NCI-H2227 treated with DMSO at 0.1 percent for 48 hours (cell line): Measurements from ENCODE around the gene TAF3.

Experiments used
- DNase-seq: peaks from one replicate; lab custom pipeline; 2025; lab: John Stamatoyannopoulos, UW

The TAF3 gene

DNA sequence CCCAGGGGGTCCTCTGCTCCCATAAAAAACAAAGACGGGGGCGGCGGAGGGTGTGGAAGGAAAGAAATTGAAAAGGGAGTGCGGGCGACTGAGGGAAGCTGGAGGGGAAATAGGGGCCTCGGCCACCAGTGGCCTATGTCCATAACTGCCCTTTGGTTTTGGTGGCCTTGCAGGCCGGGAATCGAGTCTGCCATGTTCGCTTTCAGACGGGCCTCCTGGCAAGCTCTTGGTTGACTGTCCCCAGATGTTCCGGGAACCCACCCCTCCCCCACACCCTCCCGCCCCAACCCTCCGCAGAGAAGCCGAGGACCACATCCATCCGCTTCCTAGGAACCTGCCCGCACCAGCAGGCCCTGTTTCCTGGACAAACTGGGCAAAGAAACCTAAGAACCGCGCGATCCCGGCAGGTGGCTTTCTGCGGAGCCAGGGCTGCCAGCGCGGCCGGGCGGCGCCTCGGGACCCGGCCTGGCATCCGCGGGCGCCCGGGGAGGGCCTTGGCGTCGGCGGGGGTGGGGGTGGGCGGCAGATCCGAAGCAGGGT is 216.2 kb downstream of the TAF3 start:
- no peak for DNase-seq

DNA sequence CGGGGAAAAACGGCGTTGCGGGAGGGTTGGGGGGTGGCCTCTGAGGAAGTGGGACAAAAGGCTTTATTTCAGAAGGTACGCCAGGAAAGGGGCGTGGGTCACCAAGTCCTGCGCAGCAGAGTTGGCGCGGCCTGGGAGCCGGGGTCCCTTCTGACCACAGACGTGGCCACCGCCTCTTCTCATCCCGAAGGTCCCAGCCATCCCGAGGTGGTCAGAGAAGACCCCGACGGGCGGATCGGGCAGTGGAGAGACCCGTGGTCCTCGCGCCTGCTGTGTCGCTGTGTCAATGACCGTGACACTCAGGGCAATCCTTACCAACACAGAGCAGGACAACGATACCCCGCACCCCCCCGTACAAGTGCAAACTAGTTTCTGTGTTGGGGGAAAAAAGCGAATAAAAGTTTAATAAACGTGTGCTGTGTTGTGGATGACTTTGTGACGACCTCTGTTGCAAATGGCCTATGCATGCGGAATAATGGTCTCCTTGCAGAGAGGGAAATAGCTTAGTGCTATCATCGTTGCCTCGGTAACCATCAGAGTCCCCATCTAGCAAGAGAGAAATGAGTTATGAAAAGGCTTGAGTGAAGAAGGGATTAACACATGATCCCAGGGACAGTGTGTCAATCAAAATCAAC is 216.8 kb downstream of the TAF3 start:
- DNase-seq: peak; percentile 1

- no peak for DNase-seq
Measured at GRCh38 chr10:8035641-8036470, 217.6 kb downstream of the TAF3 start.

- DNase-seq: no peak
Measured at GRCh38 chr10:8036506-8037198, 218.3 kb downstream of the TAF3 start.

- no peak for DNase-seq
Measured at GRCh38 chr10:8037199-8037801, 219.0 kb downstream of the TAF3 start.

GRCh38 chr10:8037941-8038894 is 219.9 kb downstream of the TAF3 start:
- no peak for DNase-seq

DNA sequence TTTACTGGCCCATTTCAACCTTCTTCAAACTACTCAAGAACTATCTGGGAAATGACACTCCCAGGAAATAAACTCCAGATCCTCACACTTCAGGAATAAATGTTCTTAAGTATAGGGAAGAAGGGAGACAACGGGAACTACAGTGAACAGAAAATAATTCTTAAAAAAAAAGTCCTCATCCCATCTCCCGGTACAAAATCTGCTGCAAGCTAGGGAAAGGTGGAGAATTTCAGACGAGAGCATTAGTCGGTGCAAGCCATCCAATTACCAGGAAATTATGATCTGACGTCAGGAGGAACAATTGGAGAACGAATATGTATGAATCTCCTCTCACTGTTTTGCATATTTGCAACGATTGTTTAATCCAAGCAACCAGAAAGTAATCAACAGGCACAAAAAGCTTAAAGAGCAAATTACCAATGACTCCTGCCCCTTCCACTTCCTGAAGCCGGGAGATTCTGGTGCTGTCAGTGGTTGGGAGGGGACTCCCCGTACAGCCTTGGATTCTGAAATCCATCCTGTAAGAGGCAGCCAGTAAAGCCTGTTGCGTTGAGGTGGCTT is 221.1 kb downstream of the TAF3 start:
- DNase-seq: no peak

GRCh38 chr10:8040651-8041050 is 222.3 kb downstream of the TAF3 start:
- DNase-seq: no peak

DNA sequence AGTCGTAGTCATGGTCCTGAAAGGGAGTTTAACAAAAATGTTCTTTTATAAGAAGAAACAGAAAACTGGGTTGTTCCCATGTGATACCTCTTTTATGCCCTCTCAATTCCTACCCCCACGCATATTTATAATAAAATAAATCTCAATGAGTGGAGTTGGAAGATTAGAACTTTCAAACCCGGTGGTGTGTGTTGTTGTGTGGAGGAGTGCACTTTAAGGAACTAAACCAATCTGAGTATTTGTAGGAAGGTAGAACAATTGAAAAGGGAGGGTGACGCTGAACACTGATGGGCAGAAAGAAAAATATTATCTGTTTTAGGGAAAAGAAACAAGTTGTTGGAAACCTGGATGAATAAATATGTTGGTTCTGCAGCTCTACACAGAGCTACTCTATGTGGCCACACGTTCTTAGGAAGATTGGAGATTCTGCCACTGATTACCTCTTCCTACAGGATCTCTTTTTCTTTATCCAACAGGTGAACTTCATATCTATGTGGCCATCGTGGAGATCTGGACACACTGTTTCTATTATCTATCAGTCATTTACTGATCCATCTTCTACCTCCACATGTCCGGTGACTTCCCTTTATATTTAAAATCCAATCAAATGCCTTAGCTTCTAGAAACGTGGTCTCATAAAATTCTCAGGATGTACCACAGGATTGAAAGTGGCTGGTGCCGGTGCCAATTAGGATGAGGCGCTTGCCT is 223.1 kb downstream of the TAF3 start:
- no peak for DNase-seq

GRCh38 chr10:8041992-8042720 is 223.9 kb downstream of the TAF3 start:
- no peak for DNase-seq

DNA sequence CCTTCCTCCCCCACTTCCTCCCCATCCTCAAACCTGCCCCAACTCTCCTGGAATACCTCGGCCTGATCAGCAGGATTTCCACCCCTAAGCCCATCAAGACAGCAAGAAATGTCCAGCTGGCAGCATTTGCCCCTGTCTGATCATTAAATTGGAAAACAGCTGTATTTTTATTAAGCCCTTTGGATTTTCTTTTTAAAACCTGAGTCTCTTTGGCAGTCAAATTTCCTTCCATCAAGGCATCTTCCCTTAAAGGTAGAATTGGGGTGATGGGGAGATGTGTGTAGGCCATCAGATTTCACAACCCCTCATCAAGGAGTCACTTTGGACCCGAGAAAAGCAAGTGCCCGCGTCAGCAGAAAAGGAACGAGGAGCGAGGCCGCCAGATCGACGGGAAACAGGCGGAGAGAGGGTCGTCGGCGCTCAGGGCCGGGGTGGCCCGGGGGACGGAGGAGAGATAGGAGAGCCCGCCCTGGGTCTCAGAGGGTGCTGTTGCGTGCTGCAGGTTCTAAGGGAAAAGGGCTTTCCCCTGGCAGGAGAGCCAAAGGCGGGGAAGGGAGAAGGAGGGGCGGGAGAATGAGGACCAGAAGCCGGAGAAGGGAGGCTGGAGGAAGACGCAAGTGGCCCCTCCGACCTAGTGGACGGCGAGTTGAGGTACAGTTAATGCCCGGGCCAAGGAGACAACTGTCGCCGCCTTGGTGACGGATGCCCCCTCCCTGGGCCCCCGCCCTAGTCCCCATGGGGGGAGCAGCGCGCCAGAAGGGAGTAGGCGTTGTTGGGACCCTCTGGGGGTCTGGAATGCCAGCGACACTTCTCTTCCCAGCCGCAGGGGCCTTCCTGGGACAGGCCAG is 224.6 kb downstream of the TAF3 start:
- no peak for DNase-seq

- no peak for DNase-seq
Measured at GRCh38 chr10:8043569-8044306, 225.4 kb downstream of the TAF3 start.

DNA sequence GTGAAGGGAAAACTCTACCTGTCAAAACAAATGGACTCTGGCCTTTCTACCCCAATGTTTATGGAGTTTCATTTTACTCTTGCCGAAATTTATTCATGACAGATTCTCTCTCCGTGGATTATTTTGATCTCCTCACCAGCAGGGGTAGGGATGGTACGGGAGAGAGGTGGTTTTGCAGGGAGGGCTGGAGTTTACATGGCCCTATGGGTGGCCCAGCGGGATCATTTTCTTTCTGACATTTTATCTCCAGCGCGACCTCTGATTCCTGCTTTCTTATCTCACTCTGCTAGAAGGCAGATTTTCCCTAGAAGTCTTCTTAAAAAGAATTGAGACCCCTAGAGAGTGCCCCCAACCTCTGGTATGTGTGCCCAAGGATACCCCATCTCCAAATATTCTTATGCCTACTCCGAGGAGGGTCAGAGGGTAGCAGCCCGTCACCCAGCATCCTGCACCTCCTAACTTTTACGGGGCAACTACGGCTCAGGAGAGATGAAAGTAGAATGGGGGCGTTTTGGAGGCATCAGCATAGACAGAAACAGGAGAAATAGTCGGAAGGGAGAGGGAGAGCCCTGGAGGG is 226.1 kb downstream of the TAF3 start:
- DNase-seq: no peak

DNA sequence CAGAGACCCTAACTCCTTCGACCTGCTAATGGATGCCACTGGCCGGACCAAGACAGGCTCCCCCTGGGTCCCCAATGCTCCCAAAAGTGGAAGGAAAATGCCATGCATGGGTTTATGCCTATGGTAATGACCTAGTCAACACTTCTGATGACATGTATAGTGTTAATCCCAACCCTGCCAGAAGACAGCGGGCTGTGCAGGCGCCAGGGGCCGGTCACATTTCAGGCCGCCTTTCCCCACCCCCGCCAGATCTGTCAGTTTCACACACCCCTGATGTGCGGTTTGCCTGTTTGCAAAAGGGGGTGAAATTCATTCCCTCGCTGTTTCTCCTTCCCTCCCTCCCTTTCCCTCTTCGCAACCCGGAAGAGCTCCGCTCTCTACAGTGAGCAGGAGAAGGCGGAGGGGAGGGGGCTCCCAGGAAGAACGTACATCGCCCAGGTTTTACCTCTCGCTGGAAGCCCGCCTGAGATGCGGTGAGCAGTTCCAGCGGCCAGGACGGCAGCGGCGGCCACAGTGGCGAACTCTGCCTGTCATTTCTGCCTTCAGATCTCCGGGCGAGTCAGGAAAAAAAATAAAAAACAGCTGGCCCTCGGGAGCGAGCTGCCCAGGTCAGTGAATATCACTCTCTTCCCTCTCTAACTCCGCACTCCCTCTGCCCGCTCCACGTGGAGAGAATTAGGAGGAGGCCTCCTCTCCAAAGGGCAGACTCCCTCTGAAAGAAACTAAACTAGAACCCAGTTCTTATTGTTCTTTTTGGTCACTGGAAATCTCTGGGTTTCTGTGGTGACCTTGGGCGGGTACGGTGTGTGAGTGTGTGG is 226.8 kb downstream of the TAF3 start:
- peak; percentile 1 for DNase-seq

GRCh38 chr10:8045726-8046494 is 227.6 kb downstream of the TAF3 start:
- no peak for DNase-seq
